G401.6 (cell line): ENCODE results near the gene COX7A2L.
"Not testable (repeated sequence)": the region's sequence is repeated elsewhere in the genome, so short reads cannot be mapped to it uniquely, and the experiment has no call there.

Source experiments
- FAIRE-seq: peaks from 2 replicates; lab custom pipeline; 2012; peaks lifted over from hg19 to GRCh38; lab: Jason Lieb, UNC

COX7A2L gene, protein sequence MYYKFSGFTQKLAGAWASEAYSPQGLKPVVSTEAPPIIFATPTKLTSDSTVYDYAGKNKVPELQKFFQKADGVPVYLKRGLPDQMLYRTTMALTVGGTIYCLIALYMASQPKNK

DNA sequence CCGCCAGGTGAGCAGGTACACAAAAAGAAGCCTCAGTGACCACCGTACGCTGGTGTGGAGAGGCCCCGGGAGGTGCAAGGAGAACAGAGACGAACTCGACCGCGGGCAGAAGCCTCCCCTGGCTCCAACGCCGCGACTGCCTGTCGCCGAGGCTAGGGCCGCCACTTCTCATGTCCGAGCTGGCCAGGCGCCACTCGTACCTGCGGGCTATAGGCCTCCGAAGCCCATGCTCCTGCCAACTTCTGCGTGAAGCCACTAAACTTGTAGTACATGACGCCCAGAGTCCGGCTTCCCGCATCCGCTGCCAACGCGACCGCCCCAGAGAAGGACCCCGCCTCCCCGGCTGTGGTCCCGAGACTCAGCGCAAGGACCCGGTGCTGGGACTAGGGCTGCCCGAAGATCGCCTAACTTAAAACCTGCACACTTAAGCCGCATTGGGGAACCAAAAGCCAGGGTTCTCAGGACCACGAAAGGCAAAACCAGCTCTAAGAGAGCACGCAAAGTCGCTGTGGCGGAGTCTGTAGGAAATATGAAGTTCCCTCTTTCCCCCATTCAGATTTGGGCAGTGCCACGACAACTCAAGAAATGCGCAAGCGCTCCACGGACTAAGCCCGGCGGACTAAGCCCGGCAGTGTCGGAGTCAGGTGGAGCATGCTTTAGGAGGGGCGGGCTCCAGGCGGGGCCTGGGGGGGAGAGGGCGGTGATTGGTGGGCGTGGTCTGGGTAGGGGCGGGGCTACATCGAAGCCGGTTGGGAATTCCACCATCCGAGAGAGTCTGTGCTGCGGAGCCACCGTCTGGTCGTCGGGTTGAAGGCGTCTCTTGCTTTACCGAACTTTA lies at the start of gene COX7A2L:
Gene COX7A2L (minus strand): TSS at position 328 of the 838 bp plus-strand sequence. CDS start 56 bp downstream, at position 272.
- peak; percentile 96 for FAIRE-seq

- FAIRE-seq: no peak
These were observed 47.0 kb upstream of the COX7A2L start for GRCh38 chr2:42408009-42408408.

- FAIRE-seq: no peak
These were observed 46.5 kb upstream of the COX7A2L start for GRCh38 chr2:42407476-42407875.

- FAIRE-seq: no peak
These were observed 43.7 kb upstream of the COX7A2L start for GRCh38 chr2:42404676-42405075.

- no peak for FAIRE-seq
These were observed 40.8 kb upstream of the COX7A2L start for GRCh38 chr2:42401773-42402172.

GRCh38 chr2:42398052-42398451 lies 37.0 kb upstream of the COX7A2L start:
- not testable (repeated sequence) for FAIRE-seq

DNA sequence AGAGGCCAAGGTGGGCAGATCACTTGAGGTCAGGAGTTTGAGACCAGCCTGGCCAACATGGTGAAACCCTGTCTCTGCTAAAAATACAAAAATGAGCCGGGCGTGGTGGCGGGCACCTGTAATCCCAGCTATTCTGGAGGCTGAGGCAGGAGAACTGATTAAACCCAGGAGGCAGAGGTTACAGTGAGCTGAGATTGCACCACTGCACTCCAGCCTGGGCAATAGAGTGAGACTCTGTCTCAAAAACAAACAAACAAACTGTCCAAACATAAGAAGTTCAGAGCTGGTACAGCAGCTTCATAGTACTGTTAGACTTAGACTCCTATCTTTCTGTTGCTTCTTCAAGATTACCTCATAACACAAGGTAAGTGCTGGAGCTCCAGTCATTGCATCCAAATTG lies 32.3 kb upstream of the COX7A2L start:
- not testable (repeated sequence) for FAIRE-seq

DNA sequence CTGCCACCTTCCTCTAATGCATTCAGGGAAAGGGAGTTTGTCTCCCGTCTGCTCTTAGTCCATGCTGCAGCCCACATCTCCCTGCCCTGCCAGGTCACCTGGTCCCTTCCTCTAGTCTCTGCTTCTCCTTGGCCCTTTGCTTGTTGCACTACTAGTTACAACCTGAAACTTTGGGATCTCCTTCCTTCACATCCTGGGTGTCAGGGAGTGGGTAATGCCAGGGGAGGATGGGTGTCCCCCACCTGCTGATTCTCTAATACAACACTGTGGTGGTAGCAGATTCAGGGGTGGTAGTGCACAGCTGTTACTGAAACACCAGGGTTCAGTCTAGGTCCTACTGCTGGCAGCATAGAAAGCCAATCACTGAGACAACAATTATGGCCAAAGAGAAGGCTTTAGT lies 31.2 kb upstream of the COX7A2L start:
- FAIRE-seq: no peak

GRCh38 chr2:42390401-42390969 lies 29.5 kb upstream of the COX7A2L start:
- FAIRE-seq: no peak

DNA sequence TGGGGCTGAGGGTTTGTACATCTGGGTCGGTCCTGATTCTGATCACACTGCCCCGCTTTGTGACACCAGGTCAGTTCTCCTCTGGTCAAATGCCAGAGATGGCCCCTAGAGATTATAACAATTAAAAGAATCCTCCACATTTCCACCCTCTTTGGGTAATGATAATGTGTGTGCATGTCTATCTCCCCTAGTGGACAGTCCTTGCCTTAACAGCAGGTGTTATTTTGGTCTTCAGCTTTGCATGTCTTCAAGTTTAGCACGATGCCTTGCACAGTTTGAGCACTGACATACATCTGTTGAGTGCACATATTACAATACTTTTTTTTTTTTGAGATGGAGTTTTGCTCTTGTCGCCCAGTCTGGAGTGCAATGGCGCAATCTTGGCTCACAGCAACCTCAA lies 25.7 kb upstream of the COX7A2L start:
- FAIRE-seq: no peak

GRCh38 chr2:42385225-42385624 lies 24.2 kb upstream of the COX7A2L start:
- no peak for FAIRE-seq

DNA sequence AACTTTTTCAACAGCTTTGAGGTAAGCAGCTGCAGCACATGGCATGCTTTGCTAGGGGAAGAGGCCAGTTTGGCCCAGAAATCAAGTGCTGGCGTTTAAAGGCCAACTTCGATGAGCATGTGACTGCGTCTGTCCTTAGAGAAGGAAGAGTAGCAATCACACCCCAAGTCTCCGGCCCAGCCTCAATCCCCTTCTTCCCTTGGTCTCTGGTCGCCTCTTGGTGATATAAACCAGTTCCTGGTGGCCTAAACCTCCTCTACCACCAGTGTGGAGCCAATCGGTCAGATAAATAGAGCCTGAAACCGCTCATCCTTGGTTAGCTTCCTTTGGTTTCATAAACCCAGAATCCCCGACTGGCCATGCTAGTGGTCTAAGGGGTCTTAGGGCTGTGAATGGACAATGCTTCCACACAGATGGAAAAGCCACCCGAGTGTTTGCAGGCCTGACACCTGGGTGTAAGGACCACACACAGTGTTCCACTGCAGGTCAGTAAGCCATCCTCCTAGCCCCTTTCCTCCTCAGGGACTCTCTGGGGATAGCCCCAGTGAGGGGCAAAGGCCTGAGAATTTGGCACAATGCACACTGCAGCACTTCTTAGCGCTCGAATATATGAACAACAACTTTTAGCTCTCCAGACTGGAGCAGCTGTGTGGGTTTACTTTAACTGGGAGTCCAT lies 23.0 kb upstream of the COX7A2L start:
- no peak for FAIRE-seq

GRCh38 chr2:42382144-42382543 lies 21.1 kb upstream of the COX7A2L start:
- no peak for FAIRE-seq

GRCh38 chr2:42380026-42380425 lies 19.0 kb upstream of the COX7A2L start:
- FAIRE-seq: not testable (repeated sequence)

- no peak for FAIRE-seq
These were observed 17.4 kb upstream of the COX7A2L start for GRCh38 chr2:42378415-42378814.

- no peak for FAIRE-seq
These were observed 15.7 kb upstream of the COX7A2L start for GRCh38 chr2:42376758-42377157.

DNA sequence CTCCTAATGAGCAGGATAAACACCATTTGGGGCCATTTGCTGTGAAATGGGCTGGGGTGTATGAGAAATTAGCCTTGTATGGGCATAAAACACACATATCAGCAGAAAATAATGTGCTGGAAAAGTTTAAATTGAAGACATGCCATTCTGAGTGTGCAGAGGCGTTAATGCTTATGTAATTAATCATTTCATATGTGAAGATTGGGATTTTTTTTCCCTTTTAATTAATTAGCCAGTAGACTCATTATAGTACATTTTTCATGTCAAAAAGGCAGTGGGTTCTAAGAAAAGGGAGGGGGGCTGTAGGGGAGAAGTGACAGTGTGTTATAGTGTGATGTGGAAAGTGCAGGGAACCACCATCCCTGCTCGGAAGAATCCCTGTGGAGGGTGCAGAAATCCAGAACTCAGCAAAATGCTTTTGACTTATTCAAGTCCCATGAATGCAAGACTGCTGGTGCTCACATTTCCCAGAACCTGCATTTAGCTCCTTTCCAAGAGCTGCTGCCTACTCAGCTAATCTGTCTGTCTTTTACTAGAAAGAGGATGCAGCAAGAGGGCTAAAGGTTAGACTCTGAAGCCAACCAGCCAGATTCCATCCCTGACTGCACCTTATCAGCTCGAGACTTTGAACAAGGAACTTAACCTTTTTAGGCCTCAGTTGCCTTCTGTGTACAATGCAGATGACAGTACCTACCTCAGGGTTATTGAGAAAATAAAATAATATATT lies 11.6 kb upstream of the COX7A2L start:
- FAIRE-seq: no peak

DNA sequence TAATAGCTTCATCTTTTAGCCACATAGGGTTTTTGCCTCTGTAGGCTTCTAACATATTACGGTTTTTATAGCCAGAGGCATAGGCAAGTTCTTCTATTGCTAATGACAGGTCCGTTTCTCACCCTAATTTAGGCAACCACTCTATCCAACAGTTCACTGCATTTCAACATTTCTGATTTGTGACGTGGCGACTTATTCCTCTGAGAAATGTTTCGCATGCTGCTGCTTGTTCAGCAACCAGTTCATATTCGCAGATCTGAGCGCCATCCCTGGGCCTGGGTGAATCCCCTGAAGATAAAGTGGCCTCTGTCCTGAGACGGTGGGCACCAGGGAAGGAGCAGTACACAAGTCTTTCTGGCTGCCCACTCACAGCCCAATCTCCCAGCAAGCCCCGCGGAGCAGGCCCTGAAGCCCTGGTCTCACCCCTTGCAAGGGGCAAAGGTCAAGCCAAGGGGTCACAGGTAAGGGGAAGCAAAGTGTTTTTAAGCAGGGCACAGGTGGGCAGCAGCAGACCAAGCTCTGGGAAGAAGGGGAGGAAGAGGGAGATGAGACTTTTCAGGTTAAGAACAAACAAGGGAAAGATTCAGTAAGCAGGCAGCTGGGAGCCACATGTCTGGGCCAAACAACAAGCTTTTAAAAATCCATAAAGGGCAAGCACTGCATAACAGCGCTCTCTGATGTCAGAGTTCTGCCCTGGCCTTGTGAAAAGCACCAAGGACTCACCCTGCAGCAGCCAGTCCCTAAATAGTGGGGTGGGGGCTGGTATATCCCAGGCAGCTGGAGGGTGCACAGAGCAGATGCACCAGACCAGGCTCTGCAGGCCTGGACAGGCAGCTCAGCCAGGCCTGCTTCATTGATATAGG lies 10.8 kb upstream of the COX7A2L start:
- FAIRE-seq: no peak

DNA sequence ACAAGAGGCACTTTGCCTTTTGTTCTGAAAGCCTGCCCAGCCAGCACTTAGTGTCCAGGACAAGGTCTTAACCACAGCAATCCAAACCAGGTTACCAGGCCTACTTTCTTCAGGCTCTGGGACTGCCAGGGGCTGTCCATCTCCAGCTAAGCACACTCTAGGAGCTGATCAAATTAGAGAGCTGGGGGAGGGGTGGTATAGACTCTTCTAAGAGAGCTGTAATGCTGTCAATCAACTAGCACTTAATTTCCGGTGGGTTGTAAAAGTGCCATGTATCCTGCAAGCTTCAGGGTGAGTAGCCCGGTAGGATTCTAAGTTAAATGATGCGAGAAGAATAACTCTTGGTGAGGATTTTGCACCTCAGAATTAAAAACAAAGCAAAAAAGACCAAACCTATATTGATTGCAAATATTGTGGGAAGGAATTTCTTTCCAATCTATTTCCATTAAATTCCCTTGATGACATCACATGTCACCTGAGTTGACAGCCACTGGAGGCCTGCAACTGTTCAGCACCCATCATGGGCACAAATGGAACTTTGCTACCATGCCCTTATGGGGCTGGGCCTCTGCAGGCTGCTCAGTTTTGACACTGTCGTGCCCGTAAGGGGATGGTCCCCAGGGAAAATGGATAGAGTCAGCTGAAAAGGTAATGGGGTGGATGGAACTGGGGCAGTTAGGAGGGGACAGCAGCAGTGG lies 8.7 kb upstream of the COX7A2L start:
- FAIRE-seq: no peak

DNA sequence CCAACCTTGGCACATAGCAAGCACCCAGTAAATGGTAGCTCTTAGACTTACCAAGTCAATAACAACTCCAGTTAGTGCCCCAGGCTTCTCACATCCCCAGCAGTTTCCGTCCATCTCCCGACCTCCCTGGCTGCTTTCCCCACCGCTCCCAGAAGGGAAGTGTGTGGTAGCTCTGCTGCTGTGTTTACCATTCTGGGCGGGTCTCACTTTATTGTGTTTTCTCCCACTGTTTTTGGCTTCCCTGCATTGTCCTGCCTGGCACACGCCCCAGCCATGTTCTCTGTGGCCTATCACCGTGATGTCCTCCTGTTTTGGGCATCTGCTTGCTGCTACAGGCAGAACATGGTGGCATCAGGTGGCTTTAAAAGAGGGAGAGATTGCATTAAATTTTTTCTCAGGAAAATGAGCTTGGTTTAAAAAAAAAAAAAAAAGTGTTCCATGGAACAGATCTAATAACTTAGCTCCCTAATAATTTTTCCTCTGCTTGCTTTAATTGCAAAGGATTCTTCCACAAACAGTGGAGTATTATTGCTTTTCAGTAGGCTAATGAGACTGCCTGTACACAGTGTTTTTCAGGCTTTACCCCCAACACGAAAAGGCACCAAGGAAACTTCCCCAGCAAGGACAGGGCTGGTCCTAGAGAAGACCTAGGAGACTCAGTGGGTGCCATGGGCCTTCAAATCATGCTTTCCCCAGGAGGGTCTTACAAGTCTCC lies 8.0 kb upstream of the COX7A2L start:
- no peak for FAIRE-seq
